Karpas-422 (cell line): ENCODE results near the gene NHERF1. TPM values are rescaled to one million over a fixed set of nuclear protein-coding genes. Genes with fewer than 3 reads are reported as not detected.

Experiments
- DNase-seq: peaks from one replicate; pipeline ENCODE4 v3.0.0-alpha.2; 2015
- H2AFZ ChIP-seq: fragments of 200-600 bp; sonication (generic); 2 replicates; pipeline ENCODE4 v1.6.1; 2014; ENCODE audit warnings: antibody characterized with exemption, low read length, mixed read lengths
- H3K27ac ChIP-seq: fragments of 200-600 bp; sonication (generic); 2 replicates; pipeline ENCODE4 v1.5.1; 2014; ENCODE audit warnings: mild to moderate bottlenecking, low read length, moderate library complexity
- H3K27me3 ChIP-seq: fragments of 200-600 bp; sonication (generic); 2 replicates; pipeline ENCODE4 v1.6.1; 2014; ENCODE audit warnings: low read length, mixed read lengths
- H3K36me3 ChIP-seq: fragments of 200-600 bp; sonication (generic); 2 replicates; pipeline ENCODE4 v1.6.1; 2014; ENCODE audit warnings: low read length, mixed read lengths; ENCODE audit not compliant: insufficient read depth
- H3K4me1 ChIP-seq: fragments of 200-600 bp; sonication (generic); 2 replicates; pipeline ENCODE4 v1.6.1; 2014; ENCODE audit warnings: mild to moderate bottlenecking, low read length, mixed read lengths
- H3K4me2 ChIP-seq: fragments of 200-600 bp; sonication (generic); 2 replicates; pipeline ENCODE4 v1.6.1; 2014; ENCODE audit warnings: low read length, low read depth, mild to moderate bottlenecking; ENCODE audit not compliant: poor library complexity, severe bottlenecking
- H3K4me3 ChIP-seq: fragments of 200-600 bp; sonication (generic); 2 replicates; pipeline ENCODE4 v1.5.1; 2014; ENCODE audit warnings: mild to moderate bottlenecking, antibody characterized with exemption, low read length, mixed read lengths
- H3K79me2 ChIP-seq: fragments of 200-600 bp; sonication (generic); 2 replicates; pipeline ENCODE4 v1.6.1; 2014; ENCODE audit warnings: mild to moderate bottlenecking, low read length, mixed read lengths
- H3K9ac ChIP-seq: fragments of 200-600 bp; sonication (generic); 2 replicates; pipeline ENCODE4 v1.6.0; 2014; ENCODE audit warnings: low read length
- H3K9me2 ChIP-seq: fragments of 200-600 bp; sonication (generic), shearing (Covaris generic); replicated peaks from 2 replicates; pipeline ENCODE4 v1.6.0; 2014; ENCODE audit warnings: mild to moderate bottlenecking, low read length, moderate library complexity; ENCODE audit not compliant: insufficient read depth
- H3K9me3 ChIP-seq: fragments of 300-700, 200-600 bp; sonication (generic); 2 replicates; pipeline ENCODE4 v1.6.1; 2014; ENCODE audit warnings: low read length, mixed read lengths
- H4K20me1 ChIP-seq: fragments of 200-600 bp; sonication (generic); 2 replicates; pipeline ENCODE4 v1.6.1; 2014; ENCODE audit warnings: mild to moderate bottlenecking, antibody characterized with exemption, low read length, low read depth; ENCODE audit not compliant: insufficient read depth
- total RNA-seq: library from RNA; depleted of rRNA; stranded (reverse); fragments of >200 nt; shearing (Covaris generic); gene quantifications from 2 replicates; pipeline ENCODE4 v1.2.3, GENCODE V29; 2014; ENCODE audit warnings: low replicate concordance

Gene NHERF1
- total RNA-seq, 1 experiment from 2014 or later = 24.4 TPM

- no peak overlapping the region for H3K27ac ChIP-seq
- no peak overlapping the region for H3K4me2 ChIP-seq
- no peak overlapping the region for H3K9ac ChIP-seq
- no peaks in the 10 kb centered on the region for H3K79me2 ChIP-seq
- no peaks in the 10 kb centered on the region for H4K20me1 ChIP-seq
- no peak overlapping the region for H3K4me3 ChIP-seq
- H3K9me2 ChIP-seq = no peaks in the 10 kb centered on the region
- H3K9me3 ChIP-seq = no peaks in the 10 kb centered on the region
- no peak overlapping the region for H2AFZ ChIP-seq
- H3K36me3 ChIP-seq = no peaks in the 10 kb centered on the region
- DNase-seq = no peak
- no peaks in the 10 kb centered on the region for H3K27me3 ChIP-seq
- H3K4me1 ChIP-seq = peaks cover 11% of the 10 kb centered on the region
These were observed 5.4 kb upstream of the NHERF1 start for GRCh38 chr17:74742978-74743545.

- Histone ChIP-seq H3K36me3 (no peaks in the 10 kb centered on the region), H3K9ac (no peak overlapping the region), H3K9me2 (no peaks in the 10 kb centered on the region), H2AFZ (no peak overlapping the region), H3K4me1 (peaks cover 11% of the 10 kb centered on the region), H3K79me2 (peaks cover 2% of the 10 kb centered on the region), H3K27ac (no peak overlapping the region), H3K4me3 (no peak overlapping the region), H3K9me3 (no peaks in the 10 kb centered on the region), H3K4me2 (no peak overlapping the region), H4K20me1 (no peaks in the 10 kb centered on the region), H3K27me3 (no peaks in the 10 kb centered on the region)
- DNase-seq = no peak
These were observed 4.7 kb upstream of the NHERF1 start for GRCh38 chr17:74743755-74744154.

GRCh38 chr17:74744349-74744713 is 4.1 kb upstream of the NHERF1 start:
- Histone ChIP-seq H4K20me1 (peaks cover 1% of the 10 kb centered on the region; the same call in 1 of the 2 replicates), H3K9ac (no peak overlapping the region), H3K9me2 (no peaks in the 10 kb centered on the region), H3K4me3 (no peak overlapping the region), H3K9me3 (no peaks in the 10 kb centered on the region), H2AFZ (no peak overlapping the region), H3K36me3 (no peaks in the 10 kb centered on the region), H3K27ac (no peak overlapping the region), H3K4me1 (peaks cover 11% of the 10 kb centered on the region), H3K4me2 (no peak overlapping the region), H3K27me3 (no peaks in the 10 kb centered on the region), H3K79me2 (peaks cover 8% of the 10 kb centered on the region)
- no peak for DNase-seq

- Histone ChIP-seq H3K4me3 (no peak overlapping the region), H3K9me2 (no peaks in the 10 kb centered on the region), H3K9ac (no peak overlapping the region), H3K4me1 (peaks cover 16% of the 10 kb centered on the region), H3K4me2 (no peak overlapping the region), H3K9me3 (no peaks in the 10 kb centered on the region), H3K79me2 (peaks cover 14% of the 10 kb centered on the region), H3K36me3 (no peaks in the 10 kb centered on the region), H3K27ac (no peak overlapping the region), H3K27me3 (no peaks in the 10 kb centered on the region), H2AFZ (no peak overlapping the region), H4K20me1 (peaks cover 7% of the 10 kb centered on the region)
- DNase-seq = peak; percentile 87
These were observed 3.5 kb upstream of the NHERF1 start for GRCh38 chr17:74744714-74745547.

GRCh38 chr17:74745548-74746177 is 2.8 kb upstream of the NHERF1 start:
- peaks cover 22% of the 10 kb centered on the region for H3K4me1 ChIP-seq
- H3K27ac ChIP-seq = no peak overlapping the region
- H3K9me2 ChIP-seq = no peaks in the 10 kb centered on the region

GRCh38 chr17:74746376-74746775 is 2.1 kb upstream of the NHERF1 start:
- Histone ChIP-seq H3K4me2 (no peak overlapping the region), H3K79me2 (peaks cover 29% of the 10 kb centered on the region), H3K27ac (no peak overlapping the region), H2AFZ (no peak overlapping the region), H3K27me3 (no peaks in the 10 kb centered on the region), H3K4me3 (no peak overlapping the region), H3K9me2 (no peaks in the 10 kb centered on the region), H3K9me3 (no peaks in the 10 kb centered on the region), H3K9ac (no peak overlapping the region), H4K20me1 (peaks cover 18% of the 10 kb centered on the region), H3K4me1 (peaks cover 29% of the 10 kb centered on the region), H3K36me3 (0 out of 2 replicates have a peak, but pooled peaks cover 3% of the 10 kb centered on the region)
- no peak for DNase-seq

More at GRCh38 chr17:74745548-74746177, 2.8 kb upstream of the NHERF1 start:
- no peaks in the 10 kb centered on the region for H3K9me3 ChIP-seq
- peaks cover 12% of the 10 kb centered on the region for H4K20me1 ChIP-seq
- no peaks in the 10 kb centered on the region for H3K27me3 ChIP-seq
- H3K79me2 ChIP-seq = peaks cover 22% of the 10 kb centered on the region
- no peaks in the 10 kb centered on the region for H3K36me3 ChIP-seq
- no peak overlapping the region for H3K4me3 ChIP-seq
- no peak overlapping the region for H3K9ac ChIP-seq
- H2AFZ ChIP-seq = no peak overlapping the region
- no peak overlapping the region for H3K4me2 ChIP-seq
- DNase-seq = no peak

- Histone ChIP-seq H3K4me3 (no peak overlapping the region), H3K9ac (no peak overlapping the region), H3K27me3 (no peaks in the 10 kb centered on the region), H3K36me3 (peaks cover 7% of the 10 kb centered on the region; the same call in 1 of the 2 replicates), H2AFZ (no peak overlapping the region), H3K27ac (no peak overlapping the region), H3K9me2 (no peaks in the 10 kb centered on the region), H3K79me2 (peaks cover 34% of the 10 kb centered on the region), H3K4me1 (peaks cover 28% of the 10 kb centered on the region), H3K9me3 (no peaks in the 10 kb centered on the region), H3K4me2 (no peak overlapping the region), H4K20me1 (peaks cover 22% of the 10 kb centered on the region)
- DNase-seq = no peak
These were observed 1.5 kb upstream of the NHERF1 start for GRCh38 chr17:74746922-74747321.

- peaks cover 7% of the 10 kb centered on the region; the same call in 1 of the 2 replicates for H3K36me3 ChIP-seq
These were observed 224 bp upstream of the NHERF1 start for GRCh38 chr17:74748279-74748528.

More at GRCh38 chr17:74748279-74748528, 224 bp upstream of the NHERF1 start:
- Histone ChIP-seq H3K79me2 (peaks cover 47% of the 10 kb centered on the region), H3K27me3 (no peaks in the 10 kb centered on the region), H3K4me3 (peak overlapping the region; percentile 99), H2AFZ (no peak overlapping the region), H3K4me1 (peaks cover 23% of the 10 kb centered on the region), H3K4me2 (peak overlapping the region; percentile 66), H3K9me2 (no peaks in the 10 kb centered on the region), H4K20me1 (peaks cover 22% of the 10 kb centered on the region), H3K9me3 (no peaks in the 10 kb centered on the region), H3K9ac (peak overlapping the region; percentile 65), H3K27ac (no peak overlapping the region)
- DNase-seq = no peak
